Brain microvascular endothelial cell (primary cell): ENCODE results near the gene AHRR.
"Not testable (repeated sequence)": the region's sequence is repeated elsewhere in the genome, so short reads cannot be mapped to it uniquely, and the experiment has no call there.

Experiments
- DNase-seq: peaks from one replicate; pipeline ENCODE4 v3.0.0-alpha.2; 2020
- H3K27ac ChIP-seq: fragments of 250-450 bp; sonication (Bioruptor Pico); 2 replicates; pipeline ENCODE4 v1.5.1; 2020; ENCODE audit warnings: mild to moderate bottlenecking, moderate library complexity
- H3K27me3 ChIP-seq: fragments of 250-450 bp; sonication (Bioruptor Pico); replicated peaks from 2 replicates; pipeline ENCODE4 v1.5.1; 2020; ENCODE audit warnings: mild to moderate bottlenecking
- H3K36me3 ChIP-seq: fragments of 250-450 bp; sonication (Bioruptor Pico); replicated peaks from 2 replicates; pipeline ENCODE4 v1.5.1; 2020; ENCODE audit warnings: mild to moderate bottlenecking
- H3K4me3 ChIP-seq: 2 replicates; pipeline ENCODE4 v1.5.1; 2011; ENCODE audit warnings: low read depth, mild to moderate bottlenecking, control low read depth, low read length, moderate library complexity
- CTCF ChIP-seq: IDR thresholded peaks from 2 replicates; pipeline ENCODE4 v1.5.1; 2011; ENCODE audit warnings: low read depth, mild to moderate bottlenecking, moderate library complexity, low read length, control low read depth, inconsistent platforms; ENCODE audit errors: missing control alignments
- in situ Hi-C: cut with HindIII; loops from 2 replicates; pipeline ENCODE4 v1.10.0; 2017; ENCODE audit warnings: low sequenced_read_pairs, low pct_ligation_motif_present

The AHRR gene

DNA sequence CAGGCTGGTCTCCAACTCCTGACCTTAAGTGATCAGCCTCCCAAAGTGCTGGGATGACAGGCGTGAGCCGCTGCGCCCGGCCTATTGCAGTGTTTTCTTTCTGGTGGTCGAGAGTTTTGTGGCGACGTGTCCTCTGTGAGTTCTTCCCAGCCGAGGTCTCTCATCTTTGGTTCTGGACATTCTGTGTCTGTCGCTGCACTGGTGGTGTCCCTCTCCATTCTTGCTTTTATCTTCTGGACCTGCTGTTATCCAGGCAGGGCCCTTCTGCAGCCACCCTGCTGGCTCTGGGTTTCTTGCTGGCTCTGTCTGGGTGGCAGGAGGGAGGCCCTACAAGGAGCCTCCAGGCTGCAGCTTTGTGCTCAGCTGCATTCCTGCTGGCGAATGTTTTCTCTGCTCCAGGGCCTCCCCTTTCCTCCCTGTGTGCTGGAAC is 72.3 kb downstream of the AHRR start:
- Histone ChIP-seq H3K36me3 (no peaks in the 10 kb centered on the region), H3K27me3 (no peaks in the 10 kb centered on the region), H3K4me3 (no peak overlapping the region), H3K27ac (no peak overlapping the region)
- TF ChIP-seq CTCF, result no peak
- in situ Hi-C loops, result no loop called here
- no peak for DNase-seq

DNA sequence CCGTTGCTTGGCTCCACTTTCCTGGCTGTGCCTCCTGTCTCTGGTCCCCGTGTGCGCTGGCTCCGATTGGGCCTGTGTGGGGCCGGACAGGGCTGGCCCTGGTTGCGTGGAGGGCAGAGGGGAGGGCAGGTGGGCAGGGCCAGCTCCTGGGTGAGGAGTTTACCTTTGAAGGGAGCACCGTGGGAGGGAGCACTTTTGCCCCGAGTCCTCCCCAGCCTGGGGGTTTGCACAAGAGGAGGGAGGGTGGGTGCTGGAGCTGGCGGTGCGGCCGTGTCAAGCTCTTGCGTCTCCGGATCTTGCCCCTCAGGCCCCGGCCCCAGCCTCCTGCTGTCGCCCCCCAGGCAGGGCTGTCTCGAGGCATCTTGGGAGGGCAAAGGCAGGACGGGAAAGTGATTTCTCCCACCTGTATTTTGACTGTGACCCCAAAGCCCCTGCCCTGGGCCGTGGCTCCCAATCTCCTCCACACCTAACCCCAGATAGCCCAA is 73.2 kb downstream of the AHRR start:
- Histone ChIP-seq H3K27ac (peak overlapping the region; percentile 69), H3K36me3 (no peaks in the 10 kb centered on the region), H3K27me3 (no peaks in the 10 kb centered on the region), H3K4me3 (no peak overlapping the region)
- DNase-seq, result no peak
- no peak for TF ChIP-seq CTCF
- in situ Hi-C loops, result no loop called here

DNA sequence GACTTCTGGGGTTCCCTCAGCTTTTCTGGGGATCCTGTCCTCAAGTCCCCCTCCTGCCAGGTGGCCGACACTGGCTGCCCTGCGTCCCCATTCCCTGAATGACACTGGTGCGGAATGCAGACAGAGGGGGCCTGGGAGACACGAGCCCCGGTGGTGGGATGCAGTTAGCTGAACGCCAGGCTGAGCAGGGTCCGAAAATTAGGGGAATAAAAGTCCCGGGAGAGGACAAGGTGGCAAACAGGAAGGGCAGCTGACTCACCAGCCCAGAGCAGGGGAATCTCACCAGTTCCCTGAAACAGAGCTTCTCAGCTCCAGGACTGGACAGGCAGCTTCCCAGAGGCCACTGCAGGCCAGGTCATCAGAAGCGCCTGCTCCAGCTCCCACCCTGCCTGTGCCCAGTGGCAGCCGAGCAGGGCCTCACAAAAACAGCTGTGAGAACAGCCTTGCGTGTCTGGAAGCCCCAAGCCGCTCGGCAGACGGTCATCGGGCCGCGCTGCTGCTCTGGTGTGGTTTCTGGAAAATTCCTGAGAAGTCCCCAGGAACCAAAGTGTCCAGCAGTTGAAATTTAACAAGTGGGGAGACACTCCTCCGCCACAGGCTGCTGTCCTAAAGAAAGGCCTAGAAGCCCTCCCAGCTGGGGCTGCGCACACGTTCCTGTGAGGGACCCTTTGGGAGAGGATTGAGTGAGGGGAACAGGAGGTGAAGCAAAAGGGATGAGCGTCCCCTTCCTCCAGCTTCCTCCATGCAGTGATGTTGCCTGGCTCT is 73.8 kb downstream of the AHRR start:
- TF ChIP-seq CTCF, result no peak
- Histone ChIP-seq H3K36me3 (no peaks in the 10 kb centered on the region), H3K27ac (peak overlapping the region; percentile 69), H3K27me3 (no peaks in the 10 kb centered on the region), H3K4me3 (no peak overlapping the region)
- in situ Hi-C loops, result no loop called here
- peak; percentile 71 for DNase-seq

GRCh38 chr5:395921-396530 is 74.5 kb downstream of the AHRR start:
- in situ Hi-C loops, result no loop called here
- no peak for DNase-seq
- no peak overlapping the region for H3K4me3 ChIP-seq
- no peaks in the 10 kb centered on the region for H3K27me3 ChIP-seq
- TF ChIP-seq CTCF, result no peak
- H3K27ac ChIP-seq, result peak overlapping the region; percentile 69
- no peaks in the 10 kb centered on the region for H3K36me3 ChIP-seq

DNA sequence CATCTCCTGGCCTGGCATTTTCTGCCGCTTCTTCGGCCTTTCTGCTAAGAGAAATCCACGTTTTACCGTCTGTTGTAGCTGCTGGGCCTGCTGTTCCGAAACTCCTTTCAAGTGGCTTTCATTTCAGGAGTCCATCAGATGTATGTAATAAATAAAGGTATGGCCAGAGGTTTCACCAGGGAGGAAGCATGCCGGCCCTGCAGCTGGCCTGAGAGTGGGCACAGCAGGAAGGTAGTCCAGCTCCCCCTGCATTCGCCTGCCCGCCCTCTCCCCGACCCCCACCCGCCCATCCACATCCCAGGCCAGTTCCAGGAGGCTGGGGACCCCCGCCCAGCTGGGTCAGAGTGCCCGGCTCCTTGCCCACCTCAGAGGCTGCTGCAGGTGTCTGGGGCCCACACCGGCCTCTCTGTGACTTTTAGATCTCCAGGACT is 75.0 kb downstream of the AHRR start:
- no peak for TF ChIP-seq CTCF
- Histone ChIP-seq H3K4me3 (no peak overlapping the region), H3K27me3 (no peaks in the 10 kb centered on the region), H3K27ac (no peak overlapping the region), H3K36me3 (no peaks in the 10 kb centered on the region)
- no peak for DNase-seq
- in situ Hi-C loops, result no loop called here

GRCh38 chr5:398141-398474 is 76.6 kb downstream of the AHRR start:
- in situ Hi-C loops, result not testable (repeated sequence)

More at GRCh38 chr5:398141-398474, 76.6 kb downstream of the AHRR start:
- not testable (repeated sequence) for H3K36me3 ChIP-seq, H3K4me3 ChIP-seq, H3K27me3 ChIP-seq, DNase-seq, H3K27ac ChIP-seq
